ENCODE results near the gene RBFOX1. TPM values are rescaled to one million over a fixed set of nuclear protein-coding genes. Genes with fewer than 3 reads are reported as not detected.
"Not testable (repeated sequence)": the region's sequence is repeated elsewhere in the genome, so short reads cannot be mapped to it uniquely, and the experiment has no call there.

Gene RBFOX1
- total RNA-seq, 1 donor = not detected

- no peak for DNase-seq (ENCODE audit: low read depth)
- H3K4me3 ChIP-seq (ENCODE audit: low read depth, low read length) = no peak overlapping the region
- TF ChIP-seq, protein P1, sequence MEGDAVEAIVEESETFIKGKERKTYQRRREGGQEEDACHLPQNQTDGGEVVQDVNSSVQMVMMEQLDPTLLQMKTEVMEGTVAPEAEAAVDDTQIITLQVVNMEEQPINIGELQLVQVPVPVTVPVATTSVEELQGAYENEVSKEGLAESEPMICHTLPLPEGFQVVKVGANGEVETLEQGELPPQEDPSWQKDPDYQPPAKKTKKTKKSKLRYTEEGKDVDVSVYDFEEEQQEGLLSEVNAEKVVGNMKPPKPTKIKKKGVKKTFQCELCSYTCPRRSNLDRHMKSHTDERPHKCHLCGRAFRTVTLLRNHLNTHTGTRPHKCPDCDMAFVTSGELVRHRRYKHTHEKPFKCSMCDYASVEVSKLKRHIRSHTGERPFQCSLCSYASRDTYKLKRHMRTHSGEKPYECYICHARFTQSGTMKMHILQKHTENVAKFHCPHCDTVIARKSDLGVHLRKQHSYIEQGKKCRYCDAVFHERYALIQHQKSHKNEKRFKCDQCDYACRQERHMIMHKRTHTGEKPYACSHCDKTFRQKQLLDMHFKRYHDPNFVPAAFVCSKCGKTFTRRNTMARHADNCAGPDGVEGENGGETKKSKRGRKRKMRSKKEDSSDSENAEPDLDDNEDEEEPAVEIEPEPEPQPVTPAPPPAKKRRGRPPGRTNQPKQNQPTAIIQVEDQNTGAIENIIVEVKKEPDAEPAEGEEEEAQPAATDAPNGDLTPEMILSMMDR (IDR thresholded peaks at IDR 0.05; ENCODE audit: insufficient read depth, low read length) = no peak
Measured at GRCh38 chr16:7492122-7492521, 159.5 kb downstream of the RBFOX1 start.

DNA sequence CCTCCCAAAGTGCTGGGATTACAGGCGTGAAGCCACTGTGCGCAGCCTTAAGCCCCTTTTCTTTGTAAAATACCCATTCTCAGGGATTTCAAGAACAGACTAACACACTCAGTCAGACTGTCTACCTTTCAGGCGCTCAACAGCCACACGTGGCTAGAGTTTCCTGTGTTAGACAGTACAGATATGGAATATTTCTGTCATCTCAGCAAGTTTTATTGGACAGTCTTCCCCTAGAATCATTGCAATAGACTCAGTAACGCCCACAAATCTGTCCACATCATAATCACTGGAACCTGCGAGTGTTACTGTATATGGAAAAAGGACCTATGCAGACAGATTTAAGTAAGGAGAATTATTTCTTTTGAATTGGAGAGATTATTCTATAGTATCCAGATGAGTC lies 160.5 kb downstream of the RBFOX1 start:
- no peak overlapping the region for H3K4me3 ChIP-seq (ENCODE audit: low read depth, low read length)
- TF ChIP-seq, protein P1 (IDR thresholded peaks at IDR 0.05; ENCODE audit: insufficient read depth, low read length) = no peak
- no peak for DNase-seq (ENCODE audit: low read depth)

GRCh38 chr16:7497691-7498090 lies 165.0 kb downstream of the RBFOX1 start:
- TF ChIP-seq, protein P1 (IDR thresholded peaks at IDR 0.05; ENCODE audit: insufficient read depth, low read length) = no peak
- no peak for DNase-seq (ENCODE audit: low read depth)
- no peak overlapping the region for H3K4me3 ChIP-seq (ENCODE audit: low read depth, low read length)

GRCh38 chr16:7501868-7502267 lies 169.2 kb downstream of the RBFOX1 start:
- no peak overlapping the region for H3K4me3 ChIP-seq (ENCODE audit: low read depth, low read length)
- TF ChIP-seq, protein P1 (IDR thresholded peaks at IDR 0.05; ENCODE audit: insufficient read depth, low read length) = no peak
- no peak for DNase-seq (ENCODE audit: low read depth)

GRCh38 chr16:7502591-7503157 lies 170.0 kb downstream of the RBFOX1 start:
- not testable (repeated sequence) for DNase-seq (ENCODE audit: low read depth); H3K4me3 ChIP-seq (ENCODE audit: low read depth, low read length)

- TF ChIP-seq, protein P1 (IDR thresholded peaks at IDR 0.05; ENCODE audit: insufficient read depth, low read length) = no peak
- H3K4me3 ChIP-seq (ENCODE audit: low read depth, low read length) = no peak overlapping the region
- DNase-seq (ENCODE audit: low read depth) = no peak
Measured at GRCh38 chr16:7503666-7504065, 171.0 kb downstream of the RBFOX1 start.

GRCh38 chr16:7504844-7505243 lies 172.2 kb downstream of the RBFOX1 start:
- H3K4me3 ChIP-seq (ENCODE audit: low read depth, low read length) = no peak overlapping the region
- no peak for DNase-seq (ENCODE audit: low read depth)
- TF ChIP-seq, protein P1 (IDR thresholded peaks at IDR 0.05; ENCODE audit: insufficient read depth, low read length) = no peak

Measured in fibroblast of the aortic adventitia (primary cell).